ENCODE measurements around the gene RASA3. TPM values are rescaled to one million over a fixed set of nuclear protein-coding genes. Genes with fewer than 3 reads are reported as not detected.
"Not testable (repeated sequence)": the region's sequence is repeated elsewhere in the genome, so short reads cannot be mapped to it uniquely, and the experiment has no call there.

The RASA3 gene
- polyA plus RNA-seq, 1 donor: 11.5 TPM

DNA sequence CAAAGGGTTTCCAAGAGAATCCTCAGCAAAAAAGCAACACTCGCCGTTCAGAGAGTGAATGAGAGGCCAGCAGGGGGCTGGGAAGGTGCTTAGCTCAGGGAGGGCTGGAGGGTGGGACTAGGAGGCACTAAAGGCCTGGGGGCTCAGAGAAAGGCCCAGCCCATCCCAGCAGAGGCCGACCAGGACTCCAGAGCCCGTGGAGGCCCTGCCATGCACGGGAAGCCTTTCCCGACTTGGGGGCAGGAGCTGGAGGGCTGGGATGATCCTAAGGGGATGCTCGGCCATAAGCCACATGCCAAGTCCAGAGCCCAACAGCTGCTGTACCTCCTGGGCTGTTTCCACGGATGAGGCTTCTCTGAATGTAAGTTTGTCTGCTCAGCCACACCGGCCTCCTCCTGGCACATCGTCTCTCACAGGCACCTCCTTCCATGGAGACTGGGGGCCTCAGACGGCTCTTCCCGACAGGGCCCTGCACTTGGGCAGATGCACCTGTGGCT lies 19.5 kb downstream of the RASA3 start:
- no peak for DNase-seq

DNA sequence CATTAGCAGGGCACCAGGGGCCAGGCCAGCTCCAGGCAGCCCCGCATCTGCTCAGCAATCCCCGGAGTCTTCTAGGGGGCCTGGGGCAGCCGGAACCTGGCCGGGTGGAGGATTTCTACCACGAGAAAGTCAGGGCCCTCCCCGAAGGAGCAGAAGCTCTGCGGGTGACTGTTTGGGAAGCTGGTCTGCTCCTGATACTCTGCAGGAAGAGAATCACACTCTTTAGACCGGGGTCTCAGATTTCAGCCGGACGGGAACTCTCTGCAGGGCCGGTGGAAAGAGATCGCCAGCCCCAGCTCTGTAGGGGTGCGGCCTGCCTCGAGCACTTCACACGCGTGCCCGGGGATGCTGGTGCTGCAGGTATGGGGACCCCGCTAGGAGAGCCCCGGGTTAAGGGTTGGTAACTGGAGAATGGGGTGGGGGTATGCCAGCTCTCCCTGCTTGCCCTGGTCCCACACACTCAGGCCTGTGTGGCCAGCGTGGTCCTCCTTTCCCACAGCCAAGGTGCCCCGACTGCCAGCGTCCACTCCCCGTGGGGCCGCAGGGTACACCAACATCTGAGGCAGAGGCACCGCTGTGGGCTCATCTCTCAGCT lies 20.1 kb downstream of the RASA3 start:
- no peak for DNase-seq

GRCh38 chr13:114111577-114111976 lies 20.8 kb downstream of the RASA3 start:
- DNase-seq: no peak

GRCh38 chr13:114110830-114111189 lies 21.6 kb downstream of the RASA3 start:
- not testable (repeated sequence) for DNase-seq

GRCh38 chr13:114110091-114110829 lies 22.2 kb downstream of the RASA3 start:
- DNase-seq: no peak

DNA sequence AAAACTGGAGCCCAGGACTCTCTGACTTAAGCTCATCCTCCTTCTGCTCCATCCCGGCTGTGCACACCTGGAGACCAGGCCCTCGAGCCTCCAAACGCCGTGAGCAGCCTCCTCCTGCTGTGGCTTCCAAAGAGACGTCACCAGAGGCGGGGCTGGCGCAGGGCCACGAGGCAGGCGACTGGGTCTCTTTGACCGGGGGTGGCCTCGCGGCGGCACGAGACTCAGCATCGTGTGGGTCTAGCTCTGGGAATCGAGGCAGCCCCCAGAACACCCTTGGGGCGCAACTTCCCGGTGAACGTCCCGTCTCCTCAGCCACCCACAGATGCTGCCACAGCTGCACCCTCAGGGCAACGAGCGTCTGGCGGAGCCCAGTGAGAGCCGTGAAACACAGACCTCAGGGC lies 22.8 kb downstream of the RASA3 start:
- DNase-seq: no peak

DNA sequence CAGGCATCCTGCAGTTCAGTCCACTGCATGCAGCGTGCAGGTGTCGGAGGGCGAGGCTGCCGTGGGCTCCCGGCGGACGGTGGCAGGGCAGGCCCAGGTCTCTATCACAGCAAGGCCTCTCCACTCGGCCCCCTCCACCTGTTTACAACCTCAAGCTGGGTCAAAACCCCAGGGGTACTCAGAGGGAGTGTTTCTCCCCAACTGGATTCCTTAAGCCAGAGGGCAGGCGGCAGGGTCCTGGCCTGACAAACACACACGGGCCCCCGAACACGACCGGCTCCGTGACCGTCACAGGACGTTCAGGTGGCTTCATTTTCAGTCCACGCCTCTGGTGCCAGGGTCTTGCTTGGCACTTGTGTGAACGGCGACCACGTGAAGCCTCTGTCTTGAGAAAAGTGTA lies 23.5 kb downstream of the RASA3 start:
- no peak for DNase-seq

GRCh38 chr13:114108141-114108761 lies 24.2 kb downstream of the RASA3 start:
- no peak for DNase-seq

DNA sequence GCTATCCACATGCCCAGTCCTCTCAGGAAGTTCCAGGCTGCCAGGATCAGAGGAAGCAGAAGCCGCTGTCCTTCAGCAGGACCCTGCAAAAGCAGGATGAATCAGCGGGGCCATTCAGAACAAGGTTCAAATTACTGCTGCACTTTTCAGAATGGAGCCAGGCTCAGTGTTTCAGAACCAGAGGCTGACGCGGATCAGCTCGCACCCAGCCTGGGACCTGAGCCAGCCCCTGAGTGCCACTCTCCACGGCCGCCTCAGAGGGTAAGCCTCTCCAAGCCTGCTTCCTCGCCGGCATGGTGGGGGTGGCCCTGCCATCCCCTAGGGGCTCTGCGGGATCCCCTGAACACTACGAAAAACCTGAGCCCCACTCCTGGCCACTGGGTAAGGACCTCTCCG lies 24.7 kb downstream of the RASA3 start:
- DNase-seq: no peak

GRCh38 chr13:114106991-114107685 lies 25.3 kb downstream of the RASA3 start:
- DNase-seq: no peak

- DNase-seq: no peak
Measured at GRCh38 chr13:114106526-114106925, 25.9 kb downstream of the RASA3 start.

GRCh38 chr13:114105521-114106225 lies 26.8 kb downstream of the RASA3 start:
- DNase-seq: no peak

- no peak for DNase-seq
Measured at GRCh38 chr13:114104655-114105520, 27.5 kb downstream of the RASA3 start.

DNA sequence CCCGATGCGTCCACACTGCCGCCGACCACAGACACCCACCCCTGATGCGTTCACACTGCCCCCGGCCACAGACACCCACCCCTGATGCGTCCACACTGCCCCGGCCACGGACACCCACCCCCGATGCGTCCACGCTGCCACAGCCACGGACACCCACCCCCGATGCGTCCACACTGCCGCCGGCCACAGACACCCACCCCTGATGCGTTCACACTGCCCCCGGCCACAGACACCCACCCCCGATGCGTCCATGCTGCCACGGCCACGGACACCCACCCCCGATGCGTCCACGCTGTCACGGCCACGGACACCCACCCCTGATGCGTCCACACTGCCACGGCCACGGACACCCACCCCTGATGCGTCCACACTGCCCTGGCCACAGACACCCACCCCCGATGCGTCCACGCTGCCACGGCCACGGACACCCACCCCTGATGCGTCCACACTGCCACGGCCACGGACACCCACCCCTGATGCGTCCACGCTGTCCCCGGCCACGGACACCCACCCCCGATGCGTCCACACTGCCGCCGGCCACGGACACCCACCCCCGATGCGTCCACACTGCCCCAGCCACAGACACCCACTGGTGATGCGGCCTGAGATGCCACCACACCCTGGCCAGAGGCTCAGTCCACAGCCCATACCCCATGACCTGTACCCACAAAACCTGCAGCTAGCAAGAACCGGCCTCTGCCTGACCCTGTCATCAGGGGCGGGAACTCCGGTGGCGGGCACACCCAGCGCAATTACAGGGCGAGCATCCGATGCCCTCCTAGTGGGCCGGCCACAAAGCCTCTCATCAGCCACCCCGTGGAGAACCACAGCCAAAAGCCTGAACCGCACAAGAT lies 28.4 kb downstream of the RASA3 start:
- no peak for DNase-seq

GRCh38 chr13:114103289-114103621 lies 29.2 kb downstream of the RASA3 start:
- DNase-seq: not testable (repeated sequence)

- no peak for DNase-seq
Measured at GRCh38 chr13:114102521-114103288, 29.7 kb downstream of the RASA3 start.

DNA sequence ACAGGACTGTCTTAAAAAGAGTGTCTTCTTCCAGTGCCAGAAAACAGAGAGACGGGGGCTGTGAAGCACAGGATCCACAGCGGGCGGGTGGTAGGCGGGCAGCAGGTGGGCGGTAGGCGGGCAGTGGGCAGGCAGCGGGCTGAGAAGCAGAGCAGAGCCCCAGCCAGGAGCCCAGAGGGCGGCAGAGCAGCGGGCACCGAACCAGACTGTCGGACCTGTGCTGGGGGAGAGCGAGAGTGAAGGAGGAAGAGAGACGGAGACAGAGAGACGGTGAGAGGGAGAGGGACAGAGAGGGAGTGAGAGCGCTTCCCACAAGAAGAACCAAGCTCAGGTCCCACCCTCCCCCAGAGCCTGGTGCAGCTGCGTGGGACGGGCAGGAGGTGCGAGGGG lies 30.3 kb downstream of the RASA3 start:
- DNase-seq: no peak

- no peak for DNase-seq
Measured at GRCh38 chr13:114101358-114102130, 30.9 kb downstream of the RASA3 start.

Measured in left kidney (tissue), 2 donors.